GM12874 (cell line): ENCODE measurements around the gene CBR4.

Experiments
- CTCF ChIP-seq: IDR thresholded peaks from 2 replicates; pipeline ENCODE4 v1.5.1; 2011; ENCODE audit warnings: low read depth, mild to moderate bottlenecking, control low read depth, low read length, moderate library complexity; ENCODE audit not compliant: insufficient read depth

Gene CBR4

GRCh38 chr4:168998596-168998995 lies 11.5 kb downstream of the CBR4 start:
- no peak for TF ChIP-seq CTCF

GRCh38 chr4:168995537-168996295 lies 14.3 kb downstream of the CBR4 start:
- no peak for TF ChIP-seq CTCF

- no peak for TF ChIP-seq CTCF
These were observed 15.1 kb downstream of the CBR4 start for GRCh38 chr4:168994958-168995357.

GRCh38 chr4:168993714-168994510 lies 16.1 kb downstream of the CBR4 start:
- no peak for TF ChIP-seq CTCF

GRCh38 chr4:168981942-168982341 lies 28.1 kb downstream of the CBR4 start:
- TF ChIP-seq CTCF, result no peak

- no peak for TF ChIP-seq CTCF
These were observed 28.6 kb downstream of the CBR4 start for GRCh38 chr4:168981460-168981859.

GRCh38 chr4:168979338-168979737 lies 30.7 kb downstream of the CBR4 start:
- no peak for TF ChIP-seq CTCF
